IMR-90 (cell line): ENCODE results near the gene PTPN11. TPM values are rescaled to one million over a fixed set of nuclear protein-coding genes. Genes with fewer than 3 reads are reported as not detected.

Experiments
- ATAC-seq: fragments of 200-7000 bp; cut with Tn5 transposase; 2 replicates; pipeline ENCODE4 v1.9.1; 2020; ENCODE audit warnings: low read depth, mild to moderate bottlenecking, moderate library complexity
- BruUV-seq: library from RNA; stranded (reverse); fragments of 400-500 nt; replicated peaks from 2 replicates; lab custom pipeline; 2021; lab: Mats Ljungman, UMichigan
- CTCF ChIA-PET: fragments of 300-600 bp; formaldehyde crosslinking; extraction: SDS; loops from one replicate; lab custom pipeline; 2021; ENCODE audit warnings: antibody characterized with exemption; lab: Yijun Ruan, JAX
- POLR2A ChIA-PET: fragments of 300-600 bp; sonication (Branson Sonifier 250); formaldehyde crosslinking; loops from one replicate; lab custom pipeline; 2022; ENCODE audit warnings: antibody characterized with exemption; ENCODE audit not compliant: unreplicated experiment; lab: Charles Lee
- DNase-seq: peaks from one replicate; pipeline ENCODE4 v3.0.0; 2013
- H2AFZ ChIP-seq: replicated peaks from 2 replicates; pipeline ENCODE3; 2013; ENCODE audit warnings: low read length, mild to moderate bottlenecking; ENCODE audit not compliant: poor library complexity
- H2AK5ac ChIP-seq: 2 replicates; pipeline ENCODE4 v1.6.1; 2013; ENCODE audit warnings: low read depth, low read length, inconsistent platforms
- H2AK9ac ChIP-seq: replicated peaks from 2 replicates; pipeline ENCODE3; 2013; ENCODE audit warnings: mild to moderate bottlenecking, low read depth, low read length, moderate library complexity; ENCODE audit not compliant: poor library complexity
- H2BK120ac ChIP-seq: 2 replicates; pipeline ENCODE4 v1.6.1; 2013; ENCODE audit warnings: low read depth, low read length, inconsistent platforms
- H2BK15ac ChIP-seq: 3 replicates; pipeline ENCODE4 v1.6.1; 2013; ENCODE audit warnings: low read depth, low read length, inconsistent platforms
- H2BK20ac ChIP-seq: 2 replicates; pipeline ENCODE4 v1.6.1; 2013; ENCODE audit warnings: low read depth, mild to moderate bottlenecking, inconsistent platforms, low read length, moderate library complexity
- H2BK5ac ChIP-seq: 2 replicates; pipeline ENCODE4 v1.6.1; 2013; ENCODE audit warnings: mild to moderate bottlenecking, low read depth, low read length, inconsistent platforms; ENCODE audit not compliant: poor library complexity, severe bottlenecking
- H3K14ac ChIP-seq: replicated peaks from 2 replicates; pipeline ENCODE4 v1.6.1; 2013; ENCODE audit warnings: low read depth, low read length, inconsistent platforms
- H3K18ac ChIP-seq: 2 replicates; pipeline ENCODE4 v1.6.1; 2013; ENCODE audit warnings: low read depth, low read length, control low read depth
- H3K23ac ChIP-seq: 2 replicates; pipeline ENCODE4 v1.6.1; 2013; ENCODE audit warnings: low read depth, low read length, inconsistent platforms
- H3K27ac ChIP-seq: 2 replicates; pipeline ENCODE4 v1.5.1; 2013; ENCODE audit warnings: mild to moderate bottlenecking, control low read depth, low read length; ENCODE audit not compliant: insufficient read depth
- H3K27me3 ChIP-seq: 2 replicates; pipeline ENCODE4 v1.6.1; 2013; ENCODE audit warnings: low read length; ENCODE audit not compliant: control insufficient read depth, insufficient read depth
- H3K36me3 ChIP-seq: 2 replicates; pipeline ENCODE4 v1.6.1; 2013; ENCODE audit warnings: low read length, mixed read lengths; ENCODE audit not compliant: control insufficient read depth, insufficient read depth
- H3K4ac ChIP-seq: 2 replicates; pipeline ENCODE4 v1.6.1; 2013; ENCODE audit warnings: low read depth, low read length, inconsistent platforms
- H3K4me1 ChIP-seq: 2 replicates; pipeline ENCODE4 v1.6.1; 2013; ENCODE audit warnings: low read length, mixed read lengths; ENCODE audit not compliant: control insufficient read depth, insufficient read depth
- H3K4me2 ChIP-seq: 2 replicates; pipeline ENCODE4 v1.6.1; 2013; ENCODE audit warnings: low read depth, mild to moderate bottlenecking, control low read depth, low read length, moderate library complexity
- H3K4me3 ChIP-seq: 2 replicates; pipeline ENCODE4 v1.5.1; 2013; ENCODE audit warnings: low read depth, mild to moderate bottlenecking, control low read depth, low read length, moderate library complexity; ENCODE audit not compliant: insufficient read depth
- H3K56ac ChIP-seq: 2 replicates; pipeline ENCODE4 v1.6.1; 2013; ENCODE audit warnings: low read length, inconsistent platforms; ENCODE audit not compliant: insufficient read depth; ENCODE audit errors: extremely low read depth
- H3K79me1 ChIP-seq, 2 experiments: 2 replicates each; pipeline ENCODE4 v1.6.1; 2013; ENCODE audit warnings: low read length in 2 of 2, inconsistent platforms in 1 of 2, low read depth in 1 of 2
- H3K9ac ChIP-seq: 2 replicates; pipeline ENCODE4 v1.6.1; 2013; ENCODE audit warnings: low read depth, low read length, control low read depth
- H3K9me1 ChIP-seq: 2 replicates; pipeline ENCODE4 v1.6.1; 2013; ENCODE audit warnings: low read length, inconsistent platforms; ENCODE audit not compliant: insufficient read depth
- H3K9me3 ChIP-seq: 2 replicates; pipeline ENCODE4 v1.6.1; 2013; ENCODE audit warnings: low read length; ENCODE audit not compliant: control insufficient read depth, insufficient read depth
- H4K20me1 ChIP-seq: 2 replicates; pipeline ENCODE4 v1.6.1; 2013; ENCODE audit warnings: low read length, inconsistent platforms; ENCODE audit not compliant: insufficient read depth
- H4K5ac ChIP-seq: 2 replicates; pipeline ENCODE4 v1.6.1; 2013; ENCODE audit warnings: mild to moderate bottlenecking, low read depth, low read length, control low read depth
- H4K8ac ChIP-seq, 2 experiments: 2 replicates each; pipeline ENCODE4 v1.6.1; 2013; ENCODE audit warnings: low read depth in 2 of 2, low read length in 2 of 2, control low read depth in 1 of 2, inconsistent platforms in 1 of 2
- H4K91ac ChIP-seq: 2 replicates; pipeline ENCODE4 v1.6.1; 2013; ENCODE audit warnings: low read depth, low read length, inconsistent platforms; ENCODE audit not compliant: insufficient read depth
- CEBPB ChIP-seq: IDR thresholded peaks from 2 replicates; pipeline ENCODE4 v1.6.1; 2012; ENCODE audit warnings: low read depth, low read length, improper control_type of control experiment
- CHD1 ChIP-seq: IDR thresholded peaks from 2 replicates; pipeline ENCODE4 v1.6.1; 2012; ENCODE audit warnings: low read depth, low read length, improper control_type of control experiment
- FOS ChIP-seq: fragments of 150-350 bp; IDR thresholded peaks from 2 replicates; pipeline ENCODE4 v1.6.1; 2016; ENCODE audit warnings: low read depth, low read length
- MAFK ChIP-seq: IDR thresholded peaks from 2 replicates; pipeline ENCODE4 v1.6.1; 2012; ENCODE audit warnings: low read depth, low read length, improper control_type of control experiment
- MAZ ChIP-seq: IDR thresholded peaks from 2 replicates; pipeline ENCODE4 v1.6.1; 2012; ENCODE audit warnings: low read depth, mild to moderate bottlenecking, low read length, improper control_type of control experiment, moderate library complexity, borderline replicate concordance
- MXI1 ChIP-seq: IDR thresholded peaks from 2 replicates; pipeline ENCODE4 v1.6.1; 2012; ENCODE audit warnings: low read depth, mild to moderate bottlenecking, low read length, moderate library complexity, borderline replicate concordance
- NFE2L2 ChIP-seq: fragments of 150-350 bp; IDR thresholded peaks from 2 replicates; pipeline ENCODE4 v1.6.1; 2016; ENCODE audit warnings: low read depth, mild to moderate bottlenecking, low read length
- POLR2A ChIP-seq: IDR thresholded peaks from 2 replicates; pipeline ENCODE4 v1.6.1; 2012; ENCODE audit warnings: mild to moderate bottlenecking, low read depth, low read length
- RAD21 ChIP-seq: IDR thresholded peaks from 2 replicates; pipeline ENCODE4 v1.6.1; 2012; ENCODE audit warnings: low read length, improper control_type of control experiment
- RCOR1 ChIP-seq: IDR thresholded peaks from 2 replicates; pipeline ENCODE4 v1.6.1; 2012; ENCODE audit warnings: mild to moderate bottlenecking, low read length, improper control_type of control experiment; ENCODE audit not compliant: insufficient replicate concordance
- SMC3 ChIP-seq: fragments of 150-350 bp; IDR thresholded peaks from 2 replicates; pipeline ENCODE4 v1.6.1; 2016; ENCODE audit warnings: low read depth, mild to moderate bottlenecking, antibody characterized with exemption, low read length, moderate library complexity
- WGBS, 2 experiments: methylation state at CpG; one replicate each; pipeline versions ENCODE4 v1.1.5 to v1.1.7; 2013; ENCODE audit warnings: missing lambda C conversion rate in 2 of 2; ENCODE audit not compliant: insufficient read length in 1 of 2; ENCODE audit errors: extremely low coverage in 2 of 2; 5-methylcytosine and 5-hydroxymethylcytosine counted together
- dilution Hi-C: fragments of 300-500 bp; cut with HindIII; formaldehyde crosslinking; loops from one replicate; pipeline ENCODE4 v1.14.3; 2018; ENCODE audit warnings: low sequenced_read_pairs; ENCODE audit not compliant: unreplicated experiment
- in situ Hi-C: fragments of 300-500 bp; cut with MboI; formaldehyde crosslinking; loops from 3 replicates; pipeline ENCODE4 v1.14.3; 2019; ENCODE audit warnings: low sequenced_read_pairs, inconsistent platforms, mixed read lengths
- intact Hi-C: fragments of 100-400 bp; cut with micrococcal nuclease; formaldehyde crosslinking; loops from 2 replicates; pipeline ENCODE4 v1.10.0; 2022
- polyA plus RNA-seq, 3 experiments: library from polyadenylated mRNA; depleted of rRNA; stranded (reverse); fragments of >200 nt; gene quantifications; 2 replicates each; pipeline ENCODE4 v1.2.3, GENCODE V29; 2012; ENCODE audit warnings: low replicate concordance in 1 of 3
- total RNA-seq: library from RNA; depleted of rRNA; stranded (reverse); fragments of >200 nt; gene quantifications from 2 replicates; pipeline ENCODE4 v1.2.3, GENCODE V29; 2012
- TF ChIP-seq, protein P1 (sequence below): fragments of 150-350 bp; IDR thresholded peaks from 2 replicates; pipeline ENCODE4 v1.6.1; 2017; ENCODE audit warnings: mild to moderate bottlenecking, antibody characterized with exemption, low read length, low read depth

The PTPN11 gene
- total and polyA plus RNA-seq, 2 of the 4 experiments (the other 2 are of a cell fraction), result 52.9 to 135 TPM

DNA sequence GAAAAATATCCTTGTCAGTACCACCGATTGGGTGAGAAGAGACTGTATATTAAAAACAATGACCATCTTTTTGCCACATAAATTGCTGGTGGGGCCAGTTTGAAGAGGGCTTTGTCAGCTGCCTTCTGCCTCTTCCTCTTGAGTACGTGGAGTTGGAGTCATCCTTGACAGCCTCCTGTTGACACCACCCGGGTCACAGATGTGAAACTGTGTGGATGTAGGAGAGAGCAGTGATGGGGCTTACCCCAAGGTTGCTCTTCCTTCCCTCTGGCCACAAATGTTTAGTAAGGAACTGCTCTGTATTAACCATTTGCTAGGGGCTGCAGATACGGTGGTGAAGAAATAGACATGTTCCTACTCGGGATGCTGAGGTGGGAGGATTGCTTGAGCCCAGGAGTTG, 12.2 kb downstream of the PTPN11 start:
- H2BK20ac ChIP-seq, result no peak overlapping the region
- no peaks in the 10 kb centered on the region for H3K27me3 ChIP-seq
- H2AK5ac ChIP-seq, result no peak overlapping the region
- H3K9me1 ChIP-seq, result peaks cover 12% of the 10 kb centered on the region; the same call in 1 of the 2 replicates
- peaks cover 12 to 63% of the 10 kb centered on the region in 2 experiments for H3K79me1 ChIP-seq
- H3K18ac ChIP-seq, result no peak overlapping the region
- H3K36me3 ChIP-seq, result peaks cover 6% of the 10 kb centered on the region; the same call in 1 of the 2 replicates
- H4K20me1 ChIP-seq, result peaks cover 70% of the 10 kb centered on the region
- no peak overlapping the region for H4K91ac ChIP-seq
- H3K56ac ChIP-seq, result no peak overlapping the region
- dilution Hi-C loops (no loop called here), intact Hi-C loops (no loop called here), in situ Hi-C loops (no loop called here)
- CTCF ChIA-PET, result no interaction called here
- POLR2A ChIA-PET, result interaction anchor here (0.7 kb wide), 1 partner anchor 10 kb away, joined by 11 read pairs; no protein-coding TSS in a partner anchor
- no peak overlapping the region for H3K9ac ChIP-seq
- no peak overlapping the region for H2AK9ac ChIP-seq
- H3K27ac ChIP-seq, result no peak overlapping the region
- no peak overlapping the region for H3K4ac ChIP-seq
- H4K8ac ChIP-seq, result no peak overlapping the region
- no peak overlapping the region for H3K4me2 ChIP-seq
- BruUV-seq, result no TSS peak
- no CpG with 5 or more reads among the region's 5 CpGs for WGBS, 2 experiments
- no peaks in the 10 kb centered on the region for H3K4me1 ChIP-seq
- no peak for ATAC-seq
- no peaks in the 10 kb centered on the region for H3K9me3 ChIP-seq
- H2BK15ac ChIP-seq, result no peak overlapping the region
- TF ChIP-seq CHD1, result no peak
- TF ChIP-seq MAZ, result no peak
- no peak for TF ChIP-seq MAFK
- TF ChIP-seq, protein P1, sequence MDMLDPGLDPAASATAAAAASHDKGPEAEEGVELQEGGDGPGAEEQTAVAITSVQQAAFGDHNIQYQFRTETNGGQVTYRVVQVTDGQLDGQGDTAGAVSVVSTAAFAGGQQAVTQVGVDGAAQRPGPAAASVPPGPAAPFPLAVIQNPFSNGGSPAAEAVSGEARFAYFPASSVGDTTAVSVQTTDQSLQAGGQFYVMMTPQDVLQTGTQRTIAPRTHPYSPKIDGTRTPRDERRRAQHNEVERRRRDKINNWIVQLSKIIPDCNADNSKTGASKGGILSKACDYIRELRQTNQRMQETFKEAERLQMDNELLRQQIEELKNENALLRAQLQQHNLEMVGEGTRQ, result no peak
- no peak for TF ChIP-seq FOS
- TF ChIP-seq RCOR1, result no peak
- TF ChIP-seq CEBPB, result no peak
- TF ChIP-seq MXI1, result no peak
- TF ChIP-seq RAD21, result no peak
- TF ChIP-seq NFE2L2, result no peak
- no peak for TF ChIP-seq POLR2A
- no peak for TF ChIP-seq SMC3
- H4K5ac ChIP-seq, result no peak overlapping the region
- no peak overlapping the region for H2BK5ac ChIP-seq
- H3K14ac ChIP-seq, result no peak overlapping the region
- no peak overlapping the region for H2BK120ac ChIP-seq
- no peak overlapping the region for H2AFZ ChIP-seq
- no peak overlapping the region for H3K23ac ChIP-seq
- DNase-seq, result no peak
- no peak overlapping the region for H3K4me3 ChIP-seq
